Psoas muscle (tissue), 8 donors: ENCODE measurements around the gene TRAPPC2L. TPM values are rescaled to one million over a fixed set of nuclear protein-coding genes. Genes with fewer than 3 reads are reported as not detected.
"Not testable (repeated sequence)": the region's sequence is repeated elsewhere in the genome, so short reads cannot be mapped to it uniquely, and the experiment has no call there.

ENCODE experiments used
- ATAC-seq, 4 donors: fragments of 200-7000 bp; cut with Tn5 transposase; one replicate each; pipeline ENCODE4 v1.9.1; 2020; ENCODE audit warnings: moderate library complexity in 3 of 4, mild to moderate bottlenecking in 2 of 4
- DNase-seq, 2 donors: peaks; one replicate each; pipeline ENCODE4 v3.0.0-alpha.2; 2020
- H3K27ac ChIP-seq: fragments of 200-600 bp; one replicate; pipeline ENCODE4 v1.8.0; 2022
- H3K27me3 ChIP-seq, 3 donors: fragments of 200-600 bp in 1 of 3; one replicate each; pipeline versions ENCODE4 v1.6.1 to v1.8.0; 2013 to 2022; ENCODE audit warnings: low read length in 2 of 3, mild to moderate bottlenecking in 2 of 3, moderate library complexity in 1 of 3; ENCODE audit not compliant: insufficient read depth in 3 of 3
- H3K36me3 ChIP-seq, 2 donors: fragments of 200-600 bp in 1 of 2; one replicate each; pipeline versions ENCODE4 v1.6.1 to v1.8.0; 2013 to 2022; ENCODE audit warnings: low read depth in 1 of 2, mild to moderate bottlenecking in 1 of 2, moderate library complexity in 1 of 2; ENCODE audit not compliant: insufficient read depth in 1 of 2
- H3K4me1 ChIP-seq: fragments of 200-600 bp; one replicate; pipeline ENCODE4 v1.8.0; 2022
- H3K4me3 ChIP-seq: fragments of 200-600 bp; one replicate; pipeline ENCODE4 v1.8.0; 2022; ENCODE audit warnings: mild to moderate bottlenecking
- H3K9me3 ChIP-seq: fragments of 200-600 bp; one replicate; pipeline ENCODE4 v1.8.0; 2022
- WGBS, 3 donors: extraction: QIAGEN DNeasy Blood & Tissue Kit; methylation state at CpG; one replicate each; pipeline versions ENCODE4 v1.1.6 to v1.1.7; 2013; 5-methylcytosine and 5-hydroxymethylcytosine counted together
- intact Hi-C, 2 donors: fragments of 100-400 bp; cut with DNase I; formaldehyde crosslinking; loops; one replicate each; pipeline versions ENCODE4 v1.11.0 to v1.14.2; 2022
- polyA plus RNA-seq, 3 donors: library from polyadenylated mRNA; stranded (reverse); fragments of 200-250 nt; gene quantifications; one replicate each; pipeline ENCODE4 v1.2.3, GENCODE V29; 2013
- total RNA-seq, 4 donors: library from RNA; stranded (reverse); fragmentation: NEBNext Ultra II Directional in 2 of 4; extraction: Animal tissue kit (Norgen Biotek cat#: 25700) in 2 of 4; gene quantifications; one replicate each; pipeline versions ENCODE4 v1.2.1 to v1.2.4, GENCODE V29; 2021 to 2023
- TF ChIP-seq, protein P1 (sequence below): fragments of 200-600 bp; IDR thresholded peaks from one replicate; pipeline ENCODE4 v1.8.0; 2022; ENCODE audit warnings: antibody characterized with exemption
- donor health status: healthy with polysubstance abuse.
- donor health status: DM: no; HTN: no; CAD: no; lungs with moderate emphysema.
- donor health status: Bipolar disorder and iron deficiency.
- donor health status: healthy.
- donor health status: DM: yes; HTN: yes; CAD: no.
- donor health status: DM: no; HTN: no; CAD: no.
- donor health status: DM: no; HTN: no; CAD: no.
- donor health status: DM: yes; HTN: yes; CAD: no.

Gene TRAPPC2L
- total and polyA plus RNA-seq, 7 donors = 23.9 to 42.6 (median 38.6) TPM

DNA sequence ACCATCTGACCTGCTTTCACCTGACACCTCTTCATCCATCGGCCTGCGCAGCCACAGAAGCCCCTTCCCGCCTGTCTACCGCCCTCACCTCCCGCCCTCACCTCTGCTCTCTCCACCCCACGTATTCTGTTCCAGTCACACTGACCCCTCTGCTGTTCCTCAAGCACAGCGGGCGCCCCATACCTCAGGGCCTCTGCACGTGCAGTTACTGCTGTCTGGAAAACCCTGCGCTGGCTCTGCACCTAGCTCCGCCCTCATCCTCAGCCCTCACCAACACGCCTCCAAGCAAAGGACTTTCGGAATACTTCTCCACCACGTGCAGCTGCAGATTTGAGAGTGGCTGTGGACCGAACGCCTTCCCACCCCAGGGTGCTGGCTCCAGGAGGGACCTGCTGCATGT is 34.2 kb downstream of the TRAPPC2L start:
- no peak for DNase-seq
- Histone ChIP-seq H3K27ac (no peak overlapping the region), H3K27me3 (no peaks in the 10 kb centered on the region), H3K4me1 (peaks cover 49% of the 10 kb centered on the region), H3K36me3 (peaks cover 0 to 28% of the 10 kb centered on the region in 2 donors), H3K4me3 (no peak overlapping the region), H3K9me3 (no peaks in the 10 kb centered on the region)
- intact Hi-C loops = no loop called here
- no peak for ATAC-seq
- TF ChIP-seq, protein P1, sequence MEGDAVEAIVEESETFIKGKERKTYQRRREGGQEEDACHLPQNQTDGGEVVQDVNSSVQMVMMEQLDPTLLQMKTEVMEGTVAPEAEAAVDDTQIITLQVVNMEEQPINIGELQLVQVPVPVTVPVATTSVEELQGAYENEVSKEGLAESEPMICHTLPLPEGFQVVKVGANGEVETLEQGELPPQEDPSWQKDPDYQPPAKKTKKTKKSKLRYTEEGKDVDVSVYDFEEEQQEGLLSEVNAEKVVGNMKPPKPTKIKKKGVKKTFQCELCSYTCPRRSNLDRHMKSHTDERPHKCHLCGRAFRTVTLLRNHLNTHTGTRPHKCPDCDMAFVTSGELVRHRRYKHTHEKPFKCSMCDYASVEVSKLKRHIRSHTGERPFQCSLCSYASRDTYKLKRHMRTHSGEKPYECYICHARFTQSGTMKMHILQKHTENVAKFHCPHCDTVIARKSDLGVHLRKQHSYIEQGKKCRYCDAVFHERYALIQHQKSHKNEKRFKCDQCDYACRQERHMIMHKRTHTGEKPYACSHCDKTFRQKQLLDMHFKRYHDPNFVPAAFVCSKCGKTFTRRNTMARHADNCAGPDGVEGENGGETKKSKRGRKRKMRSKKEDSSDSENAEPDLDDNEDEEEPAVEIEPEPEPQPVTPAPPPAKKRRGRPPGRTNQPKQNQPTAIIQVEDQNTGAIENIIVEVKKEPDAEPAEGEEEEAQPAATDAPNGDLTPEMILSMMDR = no peak
- 84 to 95% (median 91%) methylated on average over 16 of the region's 16 CpGs for WGBS, 3 donors

DNA sequence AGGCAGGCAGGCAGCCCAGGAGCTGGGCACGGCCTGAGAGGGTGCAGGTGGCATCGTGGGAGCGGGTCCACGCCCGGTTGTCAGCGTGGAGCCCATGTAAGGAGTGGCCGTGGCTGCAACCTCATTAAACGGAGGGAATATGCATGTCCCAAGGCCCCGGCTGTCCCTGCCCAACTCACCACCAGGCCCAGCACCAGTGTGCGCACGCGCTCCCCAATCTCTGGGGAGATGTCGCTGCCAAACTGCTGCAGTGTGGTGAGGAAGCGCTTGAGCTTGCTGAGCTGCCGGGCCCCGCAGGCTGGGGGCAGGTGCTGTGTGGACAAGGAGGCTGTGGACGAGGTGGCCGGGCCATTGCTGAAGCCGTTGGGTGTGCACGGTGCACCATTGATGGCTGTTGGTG is 35.1 kb downstream of the TRAPPC2L start:
- Histone ChIP-seq H3K27ac (peak overlapping the region; percentile 47), H3K36me3 (peaks cover 0 to 28% of the 10 kb centered on the region in 2 donors), H3K27me3 (no peaks in the 10 kb centered on the region), H3K9me3 (no peaks in the 10 kb centered on the region), H3K4me1 (peaks cover 47% of the 10 kb centered on the region), H3K4me3 (no peak overlapping the region)
- no peak for ATAC-seq
- no peak for DNase-seq
- TF ChIP-seq, protein P1 = no peak
- WGBS, 3 donors = 79 to 86% (median 86%) methylated on average over 20 of the region's 20 CpGs
- intact Hi-C loops = no loop called here

DNA sequence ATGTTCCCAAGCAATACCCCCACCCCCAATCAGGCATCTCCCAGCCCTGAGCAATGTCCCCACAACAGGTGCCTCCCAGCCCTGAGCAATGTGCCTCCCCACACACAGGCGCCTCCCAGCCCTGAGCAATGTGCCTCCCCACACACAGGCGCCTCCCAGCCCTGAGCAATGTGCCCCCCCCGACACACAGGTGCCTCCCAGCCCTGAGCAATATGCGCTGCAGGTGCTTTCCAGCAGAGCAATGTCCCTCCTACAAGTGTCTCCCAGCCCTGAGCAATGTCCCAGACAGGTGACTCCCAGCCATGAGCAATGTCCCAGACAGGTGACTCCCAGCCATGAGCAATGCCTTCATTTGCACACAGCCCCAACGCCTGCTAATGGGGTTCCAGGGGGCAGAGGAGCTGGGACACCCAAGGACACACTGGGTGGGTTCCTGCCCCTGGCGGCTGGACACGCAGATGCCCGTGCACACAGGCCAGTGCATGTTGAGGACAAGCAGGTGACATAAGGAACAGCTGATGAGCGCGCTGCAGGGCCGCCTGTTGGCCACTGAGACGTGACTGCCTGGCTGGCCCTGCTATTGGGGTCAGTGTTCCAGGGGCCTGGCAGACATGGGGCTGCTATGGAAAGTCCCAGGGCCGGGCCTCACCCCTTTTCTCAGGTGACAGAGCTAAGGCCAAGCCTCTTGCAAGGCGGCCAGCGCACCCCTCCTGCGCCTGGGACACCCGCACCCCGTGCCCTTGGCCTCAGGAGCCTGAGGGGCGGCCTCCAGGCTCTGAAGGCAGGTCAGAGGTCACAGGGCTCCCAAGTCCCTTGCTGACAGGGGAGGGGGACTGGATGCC is 36.4 kb downstream of the TRAPPC2L start:
- intact Hi-C loops = no loop called here
- TF ChIP-seq, protein P1 = peak; percentile 28
- peak overlapping the region; percentile 47 for H3K27ac ChIP-seq
- no peaks in the 10 kb centered on the region for H3K27me3 ChIP-seq
- H3K4me3 ChIP-seq = no peak overlapping the region
- H3K36me3 ChIP-seq = peaks cover 0 to 28% of the 10 kb centered on the region in 2 donors
- WGBS, 3 donors = 36 to 46% (median 45%) methylated on average over 18 to 19 of the region's 19 CpGs
- DNase-seq (peak in 1 of 2 donors; percentile 81), ATAC-seq (peak; percentile 57 to 67 (median 61))
- H3K9me3 ChIP-seq = no peaks in the 10 kb centered on the region
- H3K4me1 ChIP-seq = peaks cover 42% of the 10 kb centered on the region

DNA sequence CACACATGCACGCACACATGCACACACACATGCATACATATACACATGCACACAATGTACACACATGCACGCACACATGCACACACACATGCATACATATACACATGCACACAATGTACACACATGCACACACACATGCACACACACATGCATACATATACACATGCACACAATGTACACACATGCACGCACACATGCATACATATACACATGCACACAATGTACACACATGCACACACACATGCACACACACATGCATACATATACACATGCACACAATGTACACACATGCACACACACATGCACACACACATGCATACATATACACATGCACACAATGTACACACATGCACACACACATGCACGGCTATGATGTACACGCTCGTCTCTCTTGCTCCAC is 37.3 kb downstream of the TRAPPC2L start:
- H3K27ac ChIP-seq, H3K9me3 ChIP-seq, H3K27me3 ChIP-seq, intact Hi-C loops, ATAC-seq, DNase-seq: not testable (repeated sequence)
- H3K4me3 ChIP-seq = peak overlapping the region; percentile 49
- 74 to 91% (median 75%) methylated on average over 4 to 5 of the region's 6 CpGs for WGBS, 3 donors
- peaks cover 42% of the 10 kb centered on the region for H3K4me1 ChIP-seq
- H3K36me3 ChIP-seq = peaks cover 0 to 28% of the 10 kb centered on the region in 2 donors

DNA sequence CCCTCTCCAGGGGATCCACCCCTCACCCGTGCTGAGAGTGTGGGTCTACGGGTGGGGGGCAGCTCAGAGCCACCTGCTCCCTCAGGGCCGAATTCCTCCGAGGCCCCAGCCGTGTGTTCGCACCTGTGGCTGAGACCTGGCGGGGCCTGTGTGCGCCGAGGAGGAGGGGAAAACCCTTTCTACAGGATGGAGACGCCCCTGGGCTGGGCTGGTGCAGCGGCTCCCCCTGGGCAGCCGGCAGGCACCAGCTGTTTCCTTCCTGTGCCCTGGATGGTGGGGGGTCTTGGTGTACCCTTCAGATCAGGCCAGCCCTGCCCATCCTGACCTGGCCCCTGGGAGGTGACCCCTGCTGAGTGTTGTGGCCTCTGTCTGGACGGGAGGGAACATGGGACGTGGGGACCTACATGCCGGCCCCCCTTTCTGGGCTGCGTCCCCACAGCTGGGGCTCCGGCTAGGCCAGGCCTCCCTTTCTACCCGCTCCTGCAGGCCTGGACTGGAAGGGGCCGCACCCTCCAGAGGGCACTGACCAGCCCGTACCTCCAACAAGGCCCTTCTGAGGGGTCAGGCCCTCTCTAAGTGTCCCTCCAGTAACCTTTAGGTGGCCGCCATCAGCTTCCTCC is 37.9 kb downstream of the TRAPPC2L start:
- intact Hi-C loops = no loop called here
- H3K27ac ChIP-seq = peak overlapping the region; percentile 86
- no peaks in the 10 kb centered on the region for H3K27me3 ChIP-seq
- peak overlapping the region; percentile 49 for H3K4me3 ChIP-seq
- DNase-seq = no peak
- no peaks in the 10 kb centered on the region for H3K9me3 ChIP-seq
- ATAC-seq = no peak
- H3K36me3 ChIP-seq = peaks cover 0 to 28% of the 10 kb centered on the region in 2 donors
- TF ChIP-seq, protein P1 = no peak
- 45 to 69% (median 60%) methylated on average over 16 to 21 of the region's 21 CpGs for WGBS, 3 donors
- peaks cover 42% of the 10 kb centered on the region for H3K4me1 ChIP-seq
